Testis (tissue), 3 donors: ENCODE results near the gene CEP63. TPM values are rescaled to one million over a fixed set of nuclear protein-coding genes. Genes with fewer than 3 reads are reported as not detected.

Source experiments
- DNase-seq: peaks from one replicate; pipeline ENCODE4 v3.0.0-alpha.2; 2019
- H3K27ac ChIP-seq, 2 donors: fragments of 200-600 bp; sonication (generic); one replicate each; pipeline ENCODE4 v1.5.1; 2019
- H3K27me3 ChIP-seq: fragments of 200-600 bp; sonication (generic); one replicate; pipeline ENCODE4 v1.5.1; 2019
- H3K36me3 ChIP-seq: fragments of 200-600 bp; sonication (generic); one replicate; pipeline ENCODE4 v1.5.1; 2017; ENCODE audit warnings: low read depth; ENCODE audit errors: missing control alignments
- H3K4me1 ChIP-seq: fragments of 200-600 bp; sonication (generic); one replicate; pipeline ENCODE4 v1.5.1; 2019
- H3K4me3 ChIP-seq, 2 donors: fragments of 200-600 bp; sonication (generic); one replicate each; pipeline ENCODE4 v1.5.1; 2017 to 2019
- H3K9me3 ChIP-seq: fragments of 200-600 bp; sonication (generic); one replicate; pipeline ENCODE4 v1.5.1; 2017
- CTCF ChIP-seq, 3 experiments: fragments of 450-650 bp in 2 of 3; fragments of 200-600 bp in 1 of 3; sonication (generic) in 1 of 3; IDR thresholded peaks; one replicate each; pipeline ENCODE4 v1.5.1; 2016 to 2019; ENCODE audit warnings: antibody characterized with exemption in 3 of 3, mild to moderate bottlenecking in 2 of 3, moderate library complexity in 1 of 3
- POLR2A ChIP-seq: fragments of 450-650 bp; IDR thresholded peaks from one replicate; pipeline ENCODE4 v1.6.1; 2017; ENCODE audit warnings: antibody characterized with exemption, mild to moderate bottlenecking, moderate library complexity
- WGBS, 2 donors: methylation state at CpG; one replicate each; pipeline ENCODE4 v1.1.5; 2018; 5-methylcytosine and 5-hydroxymethylcytosine counted together
- intact Hi-C: fragments of 100-400 bp; cut with DNase I; formaldehyde crosslinking; loops from one replicate; pipeline ENCODE4 v1.15.1; 2023; ENCODE audit warnings: low total_unique reads
- polyA plus RNA-seq: library from polyadenylated mRNA; stranded (reverse); fragments of 350-450 nt; fragmentation: Illumina TruSeq; extraction: RNeasy Lipid Tissue Mini Kit (QIAGEN cat#74804); gene quantifications from one replicate; pipeline ENCODE4 v1.2.3, GENCODE V29; 2014; ENCODE audit warnings: low read depth, low replicate concordance; ENCODE audit not compliant: insufficient read depth
- total RNA-seq, 2 donors: library from RNA; depleted of rRNA; stranded (reverse); fragments of >200 nt; gene quantifications; one replicate each; pipeline ENCODE4 v1.2.3, GENCODE V29; 2016

The CEP63 gene
- total and polyA plus RNA-seq, 3 donors from 2014 or later = 42.3 to 74.5 (median 45.5) TPM

GRCh38 chr3:134459562-134459961, 26.3 kb upstream of the CEP63 start:
- no peak overlapping the region for H3K4me3 ChIP-seq
- no peaks in the 10 kb centered on the region for H3K27me3 ChIP-seq
- intact Hi-C loops = no loop called here
- no peaks in the 10 kb centered on the region for H3K36me3 ChIP-seq
- no peak for TF ChIP-seq CTCF (IDR thresholded peaks at IDR 0.05)
- no peak for TF ChIP-seq POLR2A
- whole genome bisulfite sequencing, 2 donors = 93 to 94% methylated on average over 4 of the region's 4 CpGs
- H3K27ac ChIP-seq = no peak overlapping the region
- peaks cover 24% of the 10 kb centered on the region for H3K4me1 ChIP-seq
- no peaks in the 10 kb centered on the region for H3K9me3 ChIP-seq
- no peak for DNase-seq

- Histone ChIP-seq H3K27ac (no peak overlapping the region), H3K27me3 (no peaks in the 10 kb centered on the region), H3K36me3 (no peaks in the 10 kb centered on the region), H3K9me3 (no peaks in the 10 kb centered on the region), H3K4me3 (no peak overlapping the region), H3K4me1 (peaks cover 27% of the 10 kb centered on the region)
- intact Hi-C loops = loop anchor here (5.0 kb wide), 1 partner anchor 89 kb away; the partner anchor contains the start of gene AMOTL2
- no peak for TF ChIP-seq POLR2A
- no peak for TF ChIP-seq CTCF (IDR thresholded peaks at IDR 0.05)
- WGBS, 2 donors = 51 to 53% methylated on average over 2 of the region's 2 CpGs
- DNase-seq = no peak
These were observed 24.9 kb upstream of the CEP63 start for GRCh38 chr3:134460965-134461364.

GRCh38 chr3:134462331-134462941, 23.4 kb upstream of the CEP63 start:
- Histone ChIP-seq H3K27ac (peak overlapping the region; percentile 24 to 46), H3K9me3 (no peaks in the 10 kb centered on the region), H3K4me1 (peaks cover 27% of the 10 kb centered on the region), H3K4me3 (no peak overlapping the region), H3K27me3 (no peaks in the 10 kb centered on the region), H3K36me3 (no peaks in the 10 kb centered on the region)
- intact Hi-C loops = loop anchor here (5.0 kb wide), 1 partner anchor 90 kb away; the partner anchor contains the start of gene AMOTL2
- DNase-seq = no peak
- TF ChIP-seq CTCF (IDR thresholded peaks at IDR 0.05) (no peak), POLR2A (no peak)
- WGBS, 2 donors = 29 to 32% methylated on average over 5 of the region's 5 CpGs

- 57 to 66% methylated on average over 4 of the region's 4 CpGs for WGBS, 2 donors
- TF ChIP-seq POLR2A (no peak), CTCF (IDR thresholded peaks at IDR 0.05) (no peak)
- H3K27me3 ChIP-seq = no peaks in the 10 kb centered on the region
- no peaks in the 10 kb centered on the region for H3K9me3 ChIP-seq
- intact Hi-C loops = loop anchor here (5.0 kb wide), 1 partner anchor 91 kb away; the partner anchor contains the start of gene AMOTL2
- no peaks in the 10 kb centered on the region for H3K36me3 ChIP-seq
- peaks cover 27% of the 10 kb centered on the region for H3K4me1 ChIP-seq
- no peak overlapping the region for H3K27ac ChIP-seq
- DNase-seq = no peak
- no peak overlapping the region for H3K4me3 ChIP-seq
These were observed 22.2 kb upstream of the CEP63 start for GRCh38 chr3:134463676-134464063.
